GM18505 (cell line): Measurements from ENCODE around the gene RBM22.
A peak's percentile ranks its signal among the peaks of the same experiment; 100 is the strongest.

ENCODE experiments used
- ATAC-seq: cut with Tn5 transposase; IDR thresholded peaks from one replicate; pipeline ENCODE4 v1.9.1; 2021; ENCODE audit not compliant: unreplicated experiment
- POLR2A ChIP-seq: IDR thresholded peaks from 4 replicates; pipeline ENCODE4 v1.6.1; 2011; ENCODE audit warnings: borderline replicate concordance; ENCODE audit not compliant: insufficient read depth, insufficient read length; ENCODE audit errors: extremely low read depth

The RBM22 gene

GRCh38 chr5:150662731-150663516 lies 37.9 kb downstream of the RBM22 start:
- ATAC-seq = no peak
- TF ChIP-seq POLR2A = no peak

DNA sequence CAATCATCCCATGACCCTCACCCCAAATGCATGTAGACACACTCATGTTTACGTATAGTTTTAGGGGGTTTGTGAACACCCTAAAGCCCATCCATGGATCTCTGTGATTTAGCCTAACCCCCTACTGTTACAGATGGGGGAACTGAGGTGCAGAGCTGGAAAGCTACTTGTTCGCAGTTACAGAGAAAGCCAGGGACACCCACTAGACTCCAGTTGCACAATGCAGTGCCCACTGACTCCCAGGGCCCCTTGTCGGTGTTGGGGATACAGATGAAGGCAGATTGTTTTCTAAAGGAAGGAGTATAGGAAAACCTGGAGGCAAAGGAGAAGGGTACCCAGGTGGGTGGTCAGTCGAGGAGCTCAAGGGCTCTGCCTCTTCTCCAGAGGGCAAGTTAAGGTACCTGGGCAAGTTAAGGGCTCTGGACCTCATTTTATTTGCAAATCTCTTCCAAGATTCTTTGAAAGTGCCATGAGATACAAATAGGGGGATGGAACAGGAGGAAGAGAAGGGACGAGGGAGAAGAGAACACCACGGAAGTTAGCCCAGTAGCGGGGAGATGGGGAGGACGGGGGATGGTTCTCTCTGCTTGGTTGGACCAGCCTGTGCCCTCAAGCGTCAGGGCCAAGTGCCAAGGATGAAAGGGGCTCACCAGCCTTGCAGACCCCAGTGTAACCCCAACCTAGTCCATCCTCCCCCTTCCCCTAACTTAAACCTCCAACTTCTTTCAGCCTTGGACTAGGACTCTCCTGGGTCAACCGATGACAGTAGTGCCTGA lies 38.9 kb downstream of the RBM22 start:
- no peak for ATAC-seq
- no peak for TF ChIP-seq POLR2A

- no peak for ATAC-seq
- TF ChIP-seq POLR2A = no peak
Observed at GRCh38 chr5:150661086-150661485, 39.8 kb downstream of the RBM22 start, which contains the start of gene MYOZ3. Gene MYOZ3 (plus strand): TSS chr5:150661251. CDS start chr5:150662942, 1,691 bp downstream.

DNA sequence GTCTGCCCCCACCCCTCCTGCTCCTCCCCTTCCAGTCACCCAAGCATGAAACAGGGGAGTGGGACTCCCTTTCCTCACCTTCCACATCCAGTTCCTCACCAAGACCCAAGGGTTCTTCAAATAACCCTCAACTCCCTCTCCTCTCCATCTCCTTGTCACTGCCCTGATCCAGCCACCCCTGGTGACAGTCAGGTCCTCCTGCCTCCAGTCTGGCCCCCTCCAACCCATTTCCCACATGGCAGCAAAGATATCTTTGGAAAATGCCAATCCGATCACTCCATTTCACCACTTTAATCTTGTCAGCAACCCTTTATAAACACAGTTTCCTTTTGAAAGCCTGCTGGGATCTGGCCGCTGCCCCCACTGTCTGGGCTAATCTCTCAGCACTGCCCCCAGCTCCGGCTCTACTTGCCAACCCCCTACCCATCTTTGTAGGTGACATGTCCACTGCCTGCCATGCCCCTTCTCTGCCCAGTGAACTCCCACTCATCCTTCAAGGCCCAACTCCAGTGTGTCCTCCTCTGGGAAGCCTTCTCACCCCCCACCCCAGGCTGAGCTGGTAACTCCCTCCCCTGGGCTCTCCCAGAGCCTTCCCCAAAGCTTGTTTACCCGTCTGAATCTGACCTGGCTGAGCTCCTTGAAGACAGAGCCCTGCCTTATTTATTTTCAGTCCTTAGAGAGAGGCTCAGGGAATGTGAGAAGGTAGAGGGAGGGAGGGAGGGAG lies 40.6 kb downstream of the RBM22 start:
- TF ChIP-seq POLR2A = no peak
- ATAC-seq = no peak

GRCh38 chr5:150659360-150660107 lies 41.3 kb downstream of the RBM22 start:
- ATAC-seq = no peak
- no peak for TF ChIP-seq POLR2A

- ATAC-seq = no peak
- no peak for TF ChIP-seq POLR2A
Observed at GRCh38 chr5:150658699-150659265, 42.1 kb downstream of the RBM22 start.

DNA sequence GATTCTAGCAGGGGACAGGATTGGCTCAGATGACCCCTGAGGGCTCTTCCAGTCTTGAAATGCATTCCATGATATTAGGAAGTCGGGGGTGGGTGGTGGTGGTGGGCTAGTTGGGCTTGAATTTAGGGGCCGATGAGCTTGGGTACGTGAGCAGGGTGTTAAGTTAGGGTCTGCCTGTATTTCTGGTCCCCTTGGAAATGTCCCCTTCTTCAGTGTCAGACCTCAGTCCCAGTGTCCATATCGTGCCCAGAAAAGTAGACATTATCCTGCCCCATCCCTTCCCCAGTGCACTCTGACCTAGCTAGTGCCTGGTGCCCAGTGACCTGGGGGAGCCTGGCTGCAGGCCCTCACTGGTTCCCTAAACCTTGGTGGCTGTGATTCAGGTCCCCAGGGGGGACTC lies 42.7 kb downstream of the RBM22 start:
- no peak for ATAC-seq
- TF ChIP-seq POLR2A = no peak

DNA sequence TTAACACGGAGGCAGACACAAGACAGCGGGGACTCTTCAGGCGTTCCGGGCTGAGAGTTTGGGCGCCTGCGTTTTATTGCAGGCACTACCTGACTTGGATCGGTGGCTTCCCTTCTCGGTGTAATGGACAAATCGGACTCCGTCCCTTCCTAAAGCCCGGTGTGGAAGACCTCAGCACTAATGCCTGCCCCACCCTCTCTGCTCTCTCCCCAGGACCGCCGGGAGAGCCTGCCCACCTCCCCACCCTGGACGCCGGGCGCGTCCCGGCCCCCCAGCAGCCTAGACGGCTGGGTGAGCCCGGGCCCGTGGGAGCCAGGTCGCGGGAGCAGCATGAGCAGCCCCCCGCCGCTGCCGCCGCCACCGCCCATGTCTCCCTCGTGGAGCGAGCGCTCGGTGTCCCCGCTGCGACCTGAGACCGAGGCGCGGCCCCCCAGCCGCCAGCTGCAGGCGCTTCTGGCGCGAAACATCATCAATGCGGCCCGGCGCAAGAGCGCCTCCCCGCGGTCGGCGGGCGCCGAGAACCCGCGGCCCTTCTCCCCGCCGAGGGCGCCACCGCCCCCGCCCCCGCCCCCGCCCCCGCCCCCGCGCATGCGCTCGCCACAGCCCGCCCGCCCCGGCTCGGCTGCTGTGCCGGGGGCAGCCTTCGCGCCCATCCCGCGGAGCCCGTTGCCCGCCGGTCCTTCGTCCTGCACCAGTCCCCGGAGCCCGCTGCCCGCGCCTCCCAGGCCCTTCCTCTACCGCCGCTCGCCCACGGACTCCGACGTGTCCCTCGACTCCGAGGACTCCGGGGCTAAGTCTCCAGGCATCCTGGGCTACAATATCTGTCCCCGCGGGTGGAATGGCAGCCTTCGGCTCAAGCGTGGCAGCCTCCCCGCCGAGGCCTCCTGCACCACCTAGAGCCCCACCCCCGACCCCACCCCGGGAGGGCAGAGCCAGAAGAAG lies 44.4 kb downstream of the RBM22 start:
- peak; percentile 79 for ATAC-seq
- no peak for TF ChIP-seq POLR2A

GRCh38 chr5:150655221-150655620 lies 45.6 kb downstream of the RBM22 start:
- ATAC-seq = no peak
- no peak for TF ChIP-seq POLR2A

GRCh38 chr5:150653762-150654556 lies 46.9 kb downstream of the RBM22 start:
- no peak for ATAC-seq
- no peak for TF ChIP-seq POLR2A
